Retina (tissue), 1 donor: Measurements from ENCODE around the gene UBE2G2.

ENCODE experiments used
- DNase-seq: peaks from one replicate; pipeline ENCODE4 v3.0.0-alpha.2; 2016

UBE2G2 gene

DNA sequence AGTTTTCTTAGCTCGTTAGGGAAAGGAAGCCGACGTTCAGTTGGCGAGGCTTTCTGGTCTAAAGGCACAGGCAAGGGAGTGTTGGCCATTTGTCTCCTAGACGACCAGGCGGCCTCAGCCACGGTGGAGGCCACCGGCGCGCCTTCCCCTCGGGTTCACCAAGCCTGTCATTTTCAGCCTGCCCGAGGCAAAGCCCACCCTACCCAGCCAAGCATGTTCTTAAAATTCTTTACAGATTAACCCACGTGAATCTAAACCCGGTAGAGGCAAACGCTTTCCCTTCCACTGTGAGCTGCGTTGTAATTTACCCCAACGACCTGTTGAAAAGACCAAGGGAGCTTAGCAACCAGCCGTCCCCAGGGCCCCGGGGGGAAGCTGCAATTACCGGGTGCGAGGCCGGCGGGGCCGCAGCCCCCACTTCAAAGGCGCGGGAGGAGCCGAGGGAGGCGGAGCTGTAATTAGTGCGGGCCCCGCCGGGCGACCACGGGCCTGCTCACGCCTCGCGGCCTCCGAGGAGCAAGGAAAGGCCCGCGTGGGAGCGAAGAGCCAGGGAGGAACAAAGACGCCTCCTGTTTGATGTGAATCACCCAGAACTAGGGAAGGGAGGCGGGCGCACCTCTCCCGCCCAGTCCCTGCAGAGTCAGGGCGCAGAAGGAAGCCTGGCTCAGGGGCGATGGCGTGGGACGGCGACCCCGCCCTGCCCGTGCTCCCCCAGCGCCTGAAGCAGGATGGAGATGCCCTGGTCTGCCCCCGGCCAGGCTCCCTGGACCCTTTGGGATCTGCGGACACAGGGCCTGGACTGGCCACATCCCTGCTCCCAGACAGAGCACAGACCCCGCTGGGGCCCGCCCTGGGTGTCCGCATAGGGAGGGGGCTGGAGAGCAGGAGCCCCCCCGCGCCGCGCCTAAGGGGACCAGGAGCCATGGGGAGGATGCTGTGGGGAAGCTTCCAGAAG lies 78.2 kb downstream of the UBE2G2 start:
- DNase-seq, result peak; percentile 81

DNA sequence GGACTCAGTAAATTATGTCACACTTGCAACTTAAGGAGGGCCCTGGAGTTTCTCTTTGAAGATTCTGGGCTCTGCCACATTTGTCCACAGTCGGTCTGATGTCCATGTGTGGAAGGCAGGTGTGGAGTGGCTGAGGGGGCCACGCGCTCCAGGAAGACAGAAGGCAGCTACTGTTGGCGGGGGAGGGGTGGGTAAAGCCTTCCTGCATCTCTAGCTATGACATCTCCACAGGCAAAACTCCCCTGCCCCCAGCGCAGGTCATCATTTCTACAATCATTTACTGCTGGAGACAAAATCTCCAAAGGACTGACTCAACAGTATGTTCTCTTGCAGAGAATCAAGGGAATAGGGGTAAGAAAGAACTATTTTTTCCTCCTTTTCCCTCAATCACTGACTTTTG lies 78.9 kb downstream of the UBE2G2 start:
- no peak for DNase-seq

DNA sequence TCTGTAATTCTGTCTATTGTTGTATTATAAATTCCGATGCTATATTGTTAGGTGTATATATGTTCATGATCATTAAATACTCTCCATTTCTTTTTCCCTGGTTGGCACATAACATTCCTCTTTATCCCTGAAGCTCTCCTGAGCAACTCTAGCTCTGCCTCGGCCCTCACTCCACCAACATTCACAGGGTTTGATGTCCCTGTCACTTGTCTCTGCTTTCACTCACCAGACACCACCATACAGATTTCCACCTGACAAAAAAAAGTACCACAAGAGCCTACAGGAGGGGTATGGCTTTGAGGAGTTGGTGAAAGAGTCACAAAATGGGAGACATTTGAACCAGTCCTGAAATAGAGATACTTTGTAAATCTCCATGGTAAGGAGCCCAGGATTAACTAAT lies 81.5 kb downstream of the UBE2G2 start:
- no peak for DNase-seq
